ENCODE data around the gene ABCG8.

ABCG8 gene

DNA sequence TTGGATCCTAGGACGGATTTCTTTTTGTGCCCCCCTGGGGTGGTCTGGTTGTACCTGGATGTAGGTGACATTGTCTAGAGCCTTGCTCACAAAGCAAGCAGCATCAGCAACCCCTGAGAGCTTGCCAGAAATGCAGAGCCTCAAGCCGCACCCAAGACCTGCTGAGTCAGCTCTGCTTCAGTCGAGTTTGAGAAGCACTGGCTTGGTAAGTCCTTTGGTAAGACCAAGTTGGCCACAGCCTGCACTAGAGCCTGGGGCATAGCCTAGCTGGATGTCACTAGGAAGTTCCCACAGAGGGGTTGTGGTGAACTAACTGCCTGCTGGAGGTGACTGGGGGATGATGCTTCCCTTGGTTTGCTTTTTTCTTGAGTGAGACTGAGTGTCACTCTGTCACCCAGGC is 6.3 kb upstream of the ABCG8 start:
- TF ChIP-seq CREB1 (IDR thresholded peaks at IDR 0.05; ENCODE audit: low read depth): no peak

- TF ChIP-seq ZBTB7A (IDR thresholded peaks at IDR 0.05; ENCODE audit: low read depth) (no peak), EP300 (IDR thresholded peaks at IDR 0.05; ENCODE audit: borderline replicate concordance) (no peak), YY1 (IDR thresholded peaks at IDR 0.05; ENCODE audit: low read depth) (no peak), RAD21 (IDR thresholded peaks at IDR 0.05; ENCODE audit: low read depth) (no peak), EGR1 (IDR thresholded peaks at IDR 0.05) (no peak), CEBPB (IDR thresholded peaks at IDR 0.05) (no peak), REST (IDR thresholded peaks at IDR 0.05; ENCODE audit: low read depth) (no peak), FOXM1 (IDR thresholded peaks at IDR 0.05; ENCODE audit: borderline replicate concordance, low read depth) (no peak), TEAD4 (IDR thresholded peaks at IDR 0.05) (no peak), TAF1 (IDR thresholded peaks at IDR 0.05; ENCODE audit: low read depth) (no peak)
- TF ChIP-seq, protein P1, sequence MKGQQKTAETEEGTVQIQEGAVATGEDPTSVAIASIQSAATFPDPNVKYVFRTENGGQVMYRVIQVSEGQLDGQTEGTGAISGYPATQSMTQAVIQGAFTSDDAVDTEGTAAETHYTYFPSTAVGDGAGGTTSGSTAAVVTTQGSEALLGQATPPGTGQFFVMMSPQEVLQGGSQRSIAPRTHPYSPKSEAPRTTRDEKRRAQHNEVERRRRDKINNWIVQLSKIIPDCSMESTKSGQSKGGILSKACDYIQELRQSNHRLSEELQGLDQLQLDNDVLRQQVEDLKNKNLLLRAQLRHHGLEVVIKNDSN (IDR thresholded peaks at IDR 0.05): no peak
Observed at GRCh38 chr2:43837033-43837432, 1.7 kb upstream of the ABCG8 start.

DNA sequence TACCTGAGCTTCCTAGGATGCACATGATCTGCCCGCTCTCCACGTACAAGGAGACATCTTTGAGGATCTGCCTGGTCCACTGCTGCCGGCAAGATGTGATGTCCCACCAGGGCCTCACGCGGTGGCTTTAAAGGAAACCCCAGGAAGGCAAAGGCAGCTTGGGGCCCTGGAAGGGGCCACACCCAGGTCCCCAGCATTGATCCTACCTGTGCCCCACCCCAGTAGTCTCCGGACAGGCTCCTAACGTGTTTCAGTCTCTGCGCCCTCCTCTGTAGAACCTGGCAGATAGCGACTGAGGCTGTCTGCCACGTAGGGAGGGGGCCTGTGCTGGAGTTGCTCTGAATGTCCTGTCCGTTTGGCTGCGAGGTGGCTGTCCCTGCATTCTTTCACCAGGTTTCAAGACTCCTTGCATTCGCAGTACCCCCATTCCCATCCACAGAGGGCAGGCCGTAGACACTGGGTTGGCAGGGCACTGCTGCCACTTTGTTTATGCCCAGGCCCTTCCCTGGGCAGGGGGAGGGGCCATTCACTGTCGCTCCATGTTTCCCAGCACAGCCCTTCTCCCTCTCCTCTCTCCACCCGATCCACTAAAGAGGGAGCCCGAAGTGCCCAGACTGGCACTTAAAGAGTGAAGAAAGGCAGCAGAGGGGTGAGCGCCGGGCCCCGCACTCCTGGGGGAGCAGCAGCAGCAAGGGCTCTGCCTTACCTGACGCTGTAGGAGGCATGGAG is 776 bp upstream of the ABCG8 start:
- TF ChIP-seq CEBPB (IDR thresholded peaks at IDR 0.05) (no peak), NFIC (IDR thresholded peaks at IDR 0.05) (no peak), TCF12 (IDR thresholded peaks at IDR 0.05; ENCODE audit: low read depth) (no peak), TEAD4 (IDR thresholded peaks at IDR 0.05) (no peak), FOXM1 (IDR thresholded peaks at IDR 0.05; ENCODE audit: borderline replicate concordance, low read depth) (no peak), REST (IDR thresholded peaks at IDR 0.05; ENCODE audit: low read depth) (no peak), TAF1 (IDR thresholded peaks at IDR 0.05; ENCODE audit: low read depth) (no peak), EGR1 (IDR thresholded peaks at IDR 0.05) (no peak), RAD21 (IDR thresholded peaks at IDR 0.05; ENCODE audit: low read depth) (no peak), YY1 (IDR thresholded peaks at IDR 0.05; ENCODE audit: low read depth) (no peak), CREB1 (IDR thresholded peaks at IDR 0.05; ENCODE audit: low read depth) (no peak)
- TF ChIP-seq, protein P2, sequence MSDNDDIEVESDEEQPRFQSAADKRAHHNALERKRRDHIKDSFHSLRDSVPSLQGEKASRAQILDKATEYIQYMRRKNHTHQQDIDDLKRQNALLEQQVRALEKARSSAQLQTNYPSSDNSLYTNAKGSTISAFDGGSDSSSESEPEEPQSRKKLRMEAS (IDR thresholded peaks at IDR 0.05): no peak
- TF ChIP-seq, protein P1 (IDR thresholded peaks at IDR 0.05): no peak

DNA sequence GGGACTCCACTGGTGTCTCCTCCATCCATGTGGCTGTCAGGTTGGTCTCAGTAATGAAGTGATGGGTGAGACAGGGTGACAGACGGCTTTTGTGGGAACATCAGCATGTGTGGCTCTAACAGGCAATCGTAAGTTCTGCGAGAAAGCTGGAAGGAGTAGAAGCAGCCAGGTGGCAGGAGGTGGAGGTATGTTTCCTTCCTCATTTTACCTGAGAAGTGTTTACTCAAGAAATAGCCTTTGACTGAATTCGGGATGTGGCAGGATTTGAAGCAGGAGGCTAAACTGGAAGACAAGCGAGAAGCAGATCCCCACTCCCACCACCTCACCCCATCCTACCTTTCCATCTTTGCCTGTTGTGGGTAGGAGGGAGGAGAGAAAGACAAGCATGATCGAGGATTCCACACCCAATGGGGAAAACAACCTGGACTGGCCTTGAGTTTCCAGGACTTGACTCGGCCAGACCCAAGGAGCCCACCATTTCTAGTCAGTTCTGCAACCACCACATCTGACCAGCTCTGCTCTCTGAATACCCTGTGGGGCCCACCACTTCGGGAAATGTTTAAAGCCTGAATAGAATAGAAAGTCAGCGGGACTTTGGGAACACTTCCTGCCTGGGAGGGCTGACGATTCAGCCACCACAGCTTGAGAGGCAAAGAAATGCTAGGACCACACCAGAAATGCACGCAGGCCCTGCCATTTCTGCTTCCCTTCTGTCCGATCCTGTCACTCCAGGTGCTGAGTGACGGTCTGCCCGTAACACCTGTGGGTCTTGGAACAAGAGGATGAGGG is 1.2 kb downstream of the ABCG8 start:
- TF ChIP-seq EP300 (IDR thresholded peaks at IDR 0.05; ENCODE audit: borderline replicate concordance) (no peak), RAD21 (IDR thresholded peaks at IDR 0.05; ENCODE audit: low read depth) (no peak), NFIC (IDR thresholded peaks at IDR 0.05) (no peak), FOXM1 (IDR thresholded peaks at IDR 0.05; ENCODE audit: borderline replicate concordance, low read depth) (no peak), TEAD4 (IDR thresholded peaks at IDR 0.05) (no peak), CEBPB (IDR thresholded peaks at IDR 0.05) (no peak)
- TF ChIP-seq, protein P2 (IDR thresholded peaks at IDR 0.05): no peak

GRCh38 chr2:43840965-43841364 is 2.2 kb downstream of the ABCG8 start:
- TF ChIP-seq FOXM1 (IDR thresholded peaks at IDR 0.05; ENCODE audit: borderline replicate concordance, low read depth) (no peak), NFIC (IDR thresholded peaks at IDR 0.05) (no peak), TAF1 (IDR thresholded peaks at IDR 0.05; ENCODE audit: low read depth) (no peak), EGR1 (IDR thresholded peaks at IDR 0.05) (no peak), REST (IDR thresholded peaks at IDR 0.05; ENCODE audit: low read depth) (no peak), TCF12 (IDR thresholded peaks at IDR 0.05; ENCODE audit: low read depth) (no peak), TEAD4 (IDR thresholded peaks at IDR 0.05) (no peak), ZBTB7A (IDR thresholded peaks at IDR 0.05; ENCODE audit: low read depth) (no peak), CEBPB (IDR thresholded peaks at IDR 0.05) (no peak), EP300 (IDR thresholded peaks at IDR 0.05; ENCODE audit: borderline replicate concordance) (no peak), YY1 (IDR thresholded peaks at IDR 0.05; ENCODE audit: low read depth) (no peak), CREB1 (IDR thresholded peaks at IDR 0.05; ENCODE audit: low read depth) (no peak), RAD21 (IDR thresholded peaks at IDR 0.05; ENCODE audit: low read depth) (no peak)
- TF ChIP-seq, protein P1 (IDR thresholded peaks at IDR 0.05): no peak
- TF ChIP-seq, protein P2 (IDR thresholded peaks at IDR 0.05): no peak

Measured in Ishikawa (cell line).